ENCODE measurements around the gene IFNA7.
"Not testable (repeated sequence)": the region's sequence is repeated elsewhere in the genome, so short reads cannot be mapped to it uniquely, and the experiment has no call there.

IFNA7 gene

GRCh38 chr9:21202105-21202504, at the start of gene IFNA7:
Gene IFNA7 (minus strand): TSS chr9:21202205. CDS start chr9:21202165, 40 bp downstream.
- not testable (repeated sequence) for DNase-seq

GRCh38 chr9:21251638-21252037, 49.6 kb upstream of the IFNA7 start:
- DNase-seq: no peak

GRCh38 chr9:21251190-21251589, 49.2 kb upstream of the IFNA7 start:
- DNase-seq: no peak

GRCh38 chr9:21244836-21245235, 42.8 kb upstream of the IFNA7 start:
- no peak for DNase-seq

- DNase-seq: no peak
Observed at GRCh38 chr9:21239911-21240310, 37.9 kb upstream of the IFNA7 start, which contains the start of gene IFNA14. Gene IFNA14 (minus strand): TSS chr9:21240005. CDS start chr9:21239935, 70 bp downstream.

GRCh38 chr9:21236360-21236714, 34.3 kb upstream of the IFNA7 start:
- DNase-seq: not testable (repeated sequence)

GRCh38 chr9:21235468-21236359, 33.7 kb upstream of the IFNA7 start:
- not testable (repeated sequence) for DNase-seq

GRCh38 chr9:21234153-21234687, 32.2 kb upstream of the IFNA7 start:
- DNase-seq: no peak

GRCh38 chr9:21233258-21233657, 31.3 kb upstream of the IFNA7 start:
- DNase-seq: no peak

GRCh38 chr9:21228122-21228521, 26.1 kb upstream of the IFNA7 start, which contains the start of gene IFNA17:
Gene IFNA17 (minus strand): TSS chr9:21228222. CDS start chr9:21228173, 49 bp downstream.
- DNase-seq: no peak

GRCh38 chr9:21217211-21217610, 15.2 kb upstream of the IFNA7 start, which contains the start of gene IFNA16:
Gene IFNA16 (minus strand): TSS chr9:21217311. CDS start chr9:21217305, 6 bp downstream.
- DNase-seq: not testable (repeated sequence)

- not testable (repeated sequence) for DNase-seq
Observed at GRCh38 chr9:21213411-21214326, 11.7 kb upstream of the IFNA7 start.

GRCh38 chr9:21212160-21212559, 10.2 kb upstream of the IFNA7 start:
- DNase-seq: not testable (repeated sequence)

GRCh38 chr9:21210782-21211181, 8.8 kb upstream of the IFNA7 start:
- not testable (repeated sequence) for DNase-seq

- DNase-seq: no peak
Observed at GRCh38 chr9:21210311-21210710, 8.3 kb upstream of the IFNA7 start.

- DNase-seq: not testable (repeated sequence)
Observed at GRCh38 chr9:21207043-21207442, 5.0 kb upstream of the IFNA7 start, which contains the start of gene IFNA10. Gene IFNA10 (minus strand): TSS chr9:21207143. CDS start chr9:21207097, 46 bp downstream.

GRCh38 chr9:21205204-21205603, 3.2 kb upstream of the IFNA7 start:
- no peak for DNase-seq

- not testable (repeated sequence) for DNase-seq
Observed at GRCh38 chr9:21194867-21195776, 6.9 kb downstream of the IFNA7 start.

GRCh38 chr9:21187487-21187886, 14.5 kb downstream of the IFNA7 start, which contains the start of gene IFNA4:
Gene IFNA4 (minus strand): TSS chr9:21187587. CDS start chr9:21187531, 56 bp downstream.
- not testable (repeated sequence) for DNase-seq

GRCh38 chr9:21182810-21183736, 18.9 kb downstream of the IFNA7 start:
- not testable (repeated sequence) for DNase-seq

Measured in NCI-H1417 treated with DMSO at 0.1 percent for 48 hours (cell line).